ENCODE data around the gene PAX7.

The PAX7 gene

DNA sequence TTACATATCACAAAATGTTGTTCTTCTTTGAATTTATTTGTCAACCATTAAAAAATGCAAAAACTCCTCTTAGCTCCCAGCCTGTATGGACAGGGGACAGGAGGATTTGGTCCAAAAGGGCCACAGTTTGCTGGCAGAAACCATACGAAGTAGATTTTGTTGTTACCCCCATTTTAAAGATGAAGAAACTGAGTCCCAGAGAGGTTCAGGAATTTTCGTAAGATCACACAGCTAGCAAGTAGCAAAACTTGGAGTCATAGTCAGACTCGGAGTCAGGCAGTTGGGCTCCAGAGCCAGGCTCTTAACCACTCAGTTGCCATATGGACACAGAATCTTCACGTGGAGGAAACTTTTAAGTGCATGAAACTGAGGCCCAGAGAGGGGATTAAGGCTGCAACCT lies 137.4 kb downstream of the PAX7 start:
- TF ChIP-seq, protein P1, sequence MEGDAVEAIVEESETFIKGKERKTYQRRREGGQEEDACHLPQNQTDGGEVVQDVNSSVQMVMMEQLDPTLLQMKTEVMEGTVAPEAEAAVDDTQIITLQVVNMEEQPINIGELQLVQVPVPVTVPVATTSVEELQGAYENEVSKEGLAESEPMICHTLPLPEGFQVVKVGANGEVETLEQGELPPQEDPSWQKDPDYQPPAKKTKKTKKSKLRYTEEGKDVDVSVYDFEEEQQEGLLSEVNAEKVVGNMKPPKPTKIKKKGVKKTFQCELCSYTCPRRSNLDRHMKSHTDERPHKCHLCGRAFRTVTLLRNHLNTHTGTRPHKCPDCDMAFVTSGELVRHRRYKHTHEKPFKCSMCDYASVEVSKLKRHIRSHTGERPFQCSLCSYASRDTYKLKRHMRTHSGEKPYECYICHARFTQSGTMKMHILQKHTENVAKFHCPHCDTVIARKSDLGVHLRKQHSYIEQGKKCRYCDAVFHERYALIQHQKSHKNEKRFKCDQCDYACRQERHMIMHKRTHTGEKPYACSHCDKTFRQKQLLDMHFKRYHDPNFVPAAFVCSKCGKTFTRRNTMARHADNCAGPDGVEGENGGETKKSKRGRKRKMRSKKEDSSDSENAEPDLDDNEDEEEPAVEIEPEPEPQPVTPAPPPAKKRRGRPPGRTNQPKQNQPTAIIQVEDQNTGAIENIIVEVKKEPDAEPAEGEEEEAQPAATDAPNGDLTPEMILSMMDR (IDR thresholded peaks at IDR 0.05; ENCODE audit: borderline replicate concordance, insufficient read depth, low read depth, low read length) = no peak
- H3K4me3 ChIP-seq (ENCODE audit: low read depth, low read length) = no peak overlapping the region

DNA sequence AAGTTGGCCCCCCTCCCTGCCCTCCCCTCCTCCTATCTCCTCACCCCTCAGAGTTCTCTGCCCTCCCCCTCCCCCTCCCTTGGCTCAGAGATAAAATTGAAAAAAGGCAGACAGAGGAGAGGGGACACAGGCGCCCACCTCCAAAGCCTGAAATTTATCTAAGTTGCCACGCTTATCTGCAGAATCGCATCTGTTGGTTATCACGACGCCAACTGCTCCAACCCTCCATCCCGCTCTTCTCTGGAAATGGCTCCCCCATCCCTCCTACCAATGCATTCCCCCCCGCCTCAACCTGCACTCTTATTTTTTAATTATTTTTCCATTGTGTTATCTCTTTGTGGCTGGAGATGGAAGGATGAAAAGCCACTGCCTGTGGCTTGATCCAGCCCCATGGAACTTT lies 138.5 kb downstream of the PAX7 start:
- TF ChIP-seq, protein P1 (IDR thresholded peaks at IDR 0.05; ENCODE audit: borderline replicate concordance, insufficient read depth, low read depth, low read length) = no peak
- H3K4me3 ChIP-seq (ENCODE audit: low read depth, low read length) = no peak overlapping the region

DNA sequence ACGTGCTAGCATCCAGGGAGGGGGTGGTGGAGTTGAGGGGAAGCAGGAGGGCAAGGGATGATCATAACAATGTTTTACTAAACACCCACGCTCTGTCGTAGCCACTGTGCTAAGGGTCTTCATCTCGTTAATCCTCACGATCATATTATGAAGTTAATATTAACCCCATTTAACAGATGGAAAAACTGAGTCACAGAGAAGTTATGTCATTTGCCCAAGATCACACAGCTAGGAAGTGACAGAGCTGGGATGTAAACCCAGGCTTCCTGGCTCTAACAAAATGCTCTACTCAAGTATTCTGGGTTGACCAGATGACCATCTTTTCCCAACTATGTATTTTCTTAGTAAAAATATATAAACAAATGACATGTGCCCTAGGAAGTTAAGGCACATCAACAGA lies 140.2 kb downstream of the PAX7 start:
- H3K4me3 ChIP-seq (ENCODE audit: low read depth, low read length) = no peak overlapping the region
- TF ChIP-seq, protein P1 (IDR thresholded peaks at IDR 0.05; ENCODE audit: borderline replicate concordance, insufficient read depth, low read depth, low read length) = no peak

DNA sequence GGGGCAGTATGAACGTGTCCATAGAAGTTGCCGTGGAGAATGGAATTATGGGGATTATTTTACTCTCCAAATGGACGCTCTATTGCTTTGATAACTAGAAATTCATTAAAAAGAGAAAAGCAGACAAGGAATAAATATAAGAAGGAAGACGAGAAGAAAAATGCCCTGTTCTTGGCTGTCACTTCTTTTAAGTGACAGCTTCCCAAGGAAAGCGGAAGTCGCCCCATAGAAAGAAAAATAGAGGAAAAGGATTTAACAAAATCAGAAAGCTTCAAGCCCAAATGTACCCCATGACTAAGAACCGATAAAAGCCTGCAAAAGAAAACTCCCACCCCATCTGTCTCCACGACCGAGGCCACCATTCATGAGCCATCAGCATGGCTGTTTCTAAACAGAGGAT lies 143.1 kb downstream of the PAX7 start:
- TF ChIP-seq, protein P1 (IDR thresholded peaks at IDR 0.05; ENCODE audit: borderline replicate concordance, insufficient read depth, low read depth, low read length) = no peak
- no peak overlapping the region for H3K4me3 ChIP-seq (ENCODE audit: low read depth, low read length)

DNA sequence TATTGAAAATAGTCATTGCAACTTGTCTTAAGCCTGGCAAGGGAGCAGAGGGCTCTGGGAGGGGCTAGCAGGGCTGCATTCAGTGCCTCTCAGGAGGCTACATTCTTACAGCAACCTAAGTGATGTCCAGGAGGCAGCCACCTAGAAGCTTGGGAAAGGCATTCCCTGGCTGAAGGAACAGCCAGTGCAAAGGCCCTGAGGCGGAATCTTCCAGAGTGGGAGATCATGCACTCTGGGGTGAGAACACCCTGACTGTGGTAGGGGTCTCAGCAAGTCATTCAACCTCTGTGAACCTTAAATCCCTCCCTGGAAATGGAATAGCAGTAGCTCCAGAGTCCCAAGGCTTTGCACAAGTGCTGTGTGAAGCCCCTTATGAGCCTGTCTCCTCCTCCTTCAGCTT lies 144.7 kb downstream of the PAX7 start:
- TF ChIP-seq, protein P1 (IDR thresholded peaks at IDR 0.05; ENCODE audit: borderline replicate concordance, insufficient read depth, low read depth, low read length) = no peak
- no peak overlapping the region for H3K4me3 ChIP-seq (ENCODE audit: low read depth, low read length)

DNA sequence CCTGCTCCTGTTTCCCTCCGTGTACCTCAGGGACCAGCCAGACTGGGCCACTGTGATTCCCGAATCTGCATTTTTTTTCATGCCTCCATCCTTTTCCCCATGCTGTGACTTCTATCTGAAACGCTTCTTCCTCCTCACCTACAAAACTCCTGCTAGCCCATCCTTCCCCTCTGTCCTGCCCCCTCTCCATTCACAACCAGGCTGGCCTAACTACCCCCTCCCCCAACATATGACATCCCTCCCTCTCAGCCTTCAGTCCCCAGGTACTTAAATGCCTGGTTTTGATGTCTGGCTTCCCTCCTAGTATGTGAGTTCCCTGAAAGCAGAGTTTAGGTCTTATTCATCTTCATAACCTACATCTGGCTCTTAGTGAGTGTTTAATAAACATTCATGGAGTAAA lies 146.1 kb downstream of the PAX7 start:
- TF ChIP-seq, protein P1 (IDR thresholded peaks at IDR 0.05; ENCODE audit: borderline replicate concordance, insufficient read depth, low read depth, low read length) = no peak

DNA sequence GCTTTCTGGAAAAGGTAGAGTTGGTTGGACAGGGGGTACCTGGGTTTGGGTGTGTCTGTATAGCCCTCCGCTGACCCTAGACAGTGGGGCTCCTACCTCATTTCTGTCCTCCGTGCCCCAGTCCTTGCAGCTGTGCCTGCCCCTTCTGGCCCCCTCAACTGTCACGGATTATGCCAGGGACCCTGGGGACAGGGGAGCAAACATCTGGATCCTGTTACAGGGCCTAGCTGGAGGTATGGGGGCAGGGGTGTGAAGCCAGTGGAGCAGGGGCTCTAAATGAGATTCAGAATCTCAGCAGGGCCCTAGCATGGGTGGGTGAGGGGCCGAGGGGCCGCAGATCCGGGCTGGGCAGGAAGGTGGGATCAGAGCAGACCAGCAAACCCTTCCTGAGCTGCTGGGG lies 147.8 kb downstream of the PAX7 start:
- TF ChIP-seq, protein P1 (IDR thresholded peaks at IDR 0.05; ENCODE audit: borderline replicate concordance, insufficient read depth, low read depth, low read length) = no peak
- no peak overlapping the region for H3K4me3 ChIP-seq (ENCODE audit: low read depth, low read length)

More for the DNA sequence above, 146.1 kb downstream of the PAX7 start:
- H3K4me3 ChIP-seq (ENCODE audit: low read depth, low read length) = no peak overlapping the region
